ENCODE measurements around the gene SLC22A13.

The SLC22A13 gene

DNA sequence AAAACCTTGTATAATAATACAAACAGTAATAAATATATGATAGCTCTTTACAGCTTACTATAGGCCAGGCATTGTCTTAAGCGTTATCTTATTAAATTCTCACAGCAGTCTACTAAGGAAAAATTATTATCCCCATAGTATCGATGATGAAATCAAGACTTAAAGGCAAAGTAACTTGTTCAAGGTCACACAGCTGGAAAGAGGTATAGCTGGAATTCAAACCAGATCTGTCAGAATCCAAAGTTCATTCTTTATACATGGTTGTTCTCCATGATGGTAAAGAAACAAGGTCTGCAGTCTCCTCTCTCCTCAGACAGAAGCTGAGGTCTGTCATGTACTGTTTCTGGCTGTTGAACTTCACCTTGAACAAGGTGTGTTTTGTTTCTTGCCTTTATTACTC, 15.4 kb upstream of the SLC22A13 start:
- H3K27me3 Mint-ChIP-seq = no peaks in the 10 kb centered on the region
- H3K27ac Mint-ChIP-seq = no peak overlapping the region
- H3K36me3 Mint-ChIP-seq (ENCODE audit: low read depth) = peaks cover 77% of the 10 kb centered on the region
- no peaks in the 10 kb centered on the region for H3K9me3 Mint-ChIP-seq
- peaks cover 22% of the 10 kb centered on the region for H3K4me1 Mint-ChIP-seq
- ATAC-seq (no peak), DNase-seq (no peak)
- H3K4me3 Mint-ChIP-seq = no peak overlapping the region

- ATAC-seq (no peak), DNase-seq (no peak)
- no peaks in the 10 kb centered on the region for H3K27me3 Mint-ChIP-seq
- no peak overlapping the region for H3K4me3 Mint-ChIP-seq
- H3K27ac Mint-ChIP-seq = no peak overlapping the region
- H3K9me3 Mint-ChIP-seq = no peaks in the 10 kb centered on the region
- H3K4me1 Mint-ChIP-seq = peaks cover 29% of the 10 kb centered on the region
- peaks cover 76% of the 10 kb centered on the region for H3K36me3 Mint-ChIP-seq (ENCODE audit: low read depth)
Observed at GRCh38 chr3:38251197-38251596, 14.4 kb upstream of the SLC22A13 start.

- peaks cover 36% of the 10 kb centered on the region for H3K4me1 Mint-ChIP-seq
- no peaks in the 10 kb centered on the region for H3K27me3 Mint-ChIP-seq
- no peaks in the 10 kb centered on the region for H3K9me3 Mint-ChIP-seq
- DNase-seq (no peak), ATAC-seq (peak; percentile 59)
- no peak overlapping the region for H3K4me3 Mint-ChIP-seq
- H3K27ac Mint-ChIP-seq = no peak overlapping the region
- H3K36me3 Mint-ChIP-seq (ENCODE audit: low read depth) = peaks cover 55% of the 10 kb centered on the region
Observed at GRCh38 chr3:38253704-38254103, 11.9 kb upstream of the SLC22A13 start.

DNA sequence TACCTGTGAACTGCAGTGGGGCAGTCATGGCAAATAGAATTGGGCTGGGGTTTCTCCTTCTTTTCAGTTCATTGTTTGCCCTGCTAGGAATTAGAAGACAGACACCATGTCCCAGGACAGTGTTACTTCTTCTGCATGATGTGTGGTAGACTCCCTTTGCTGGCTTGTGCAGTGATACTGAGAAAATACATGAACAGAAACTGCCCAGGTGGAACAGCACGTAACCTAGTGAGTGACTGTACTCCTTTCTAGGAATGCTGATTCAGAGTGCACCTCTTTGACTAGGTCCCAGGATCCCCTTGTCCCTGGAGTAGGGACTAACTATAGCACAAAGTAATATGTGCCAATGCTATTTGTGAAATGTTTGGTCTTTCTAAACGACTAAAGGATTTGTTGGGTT, 10.7 kb upstream of the SLC22A13 start:
- no peak for ATAC-seq
- no peak overlapping the region for H3K4me3 Mint-ChIP-seq
- no peaks in the 10 kb centered on the region for H3K9me3 Mint-ChIP-seq
- H3K27ac Mint-ChIP-seq = no peak overlapping the region
- DNase-seq = no peak
- peaks cover 41% of the 10 kb centered on the region for H3K4me1 Mint-ChIP-seq
- no peaks in the 10 kb centered on the region for H3K27me3 Mint-ChIP-seq
- peaks cover 46% of the 10 kb centered on the region for H3K36me3 Mint-ChIP-seq (ENCODE audit: low read depth)

GRCh38 chr3:38255627-38256026, 10.0 kb upstream of the SLC22A13 start:
- no peak for ATAC-seq
- no peak overlapping the region for H3K27ac Mint-ChIP-seq
- H3K4me1 Mint-ChIP-seq = peaks cover 49% of the 10 kb centered on the region
- no peak overlapping the region for H3K4me3 Mint-ChIP-seq
- H3K36me3 Mint-ChIP-seq (ENCODE audit: low read depth) = peaks cover 46% of the 10 kb centered on the region
- H3K9me3 Mint-ChIP-seq = no peaks in the 10 kb centered on the region
- no peak for DNase-seq
- H3K27me3 Mint-ChIP-seq = no peaks in the 10 kb centered on the region

DNA sequence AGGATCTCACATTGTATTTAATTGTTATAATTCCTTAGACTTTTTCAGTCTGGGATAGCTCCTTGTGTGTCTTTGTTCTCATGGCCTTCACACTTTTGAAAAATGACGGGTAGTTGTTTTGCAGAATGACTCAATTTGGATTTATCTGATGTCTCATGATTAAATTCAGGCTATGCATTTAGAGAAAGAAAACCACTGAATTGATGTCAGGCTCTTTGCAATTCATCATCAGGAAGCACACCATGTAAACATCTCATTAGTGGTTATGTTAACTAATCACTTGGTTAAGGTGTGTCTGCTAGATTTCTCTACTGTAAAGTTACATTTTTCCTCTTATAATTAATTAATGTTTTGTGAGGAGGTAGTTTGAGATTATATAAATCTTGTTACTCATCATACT, 8.0 kb upstream of the SLC22A13 start:
- ATAC-seq (no peak), DNase-seq (no peak)
- Mint-ChIP-seq H3K27me3 (no peaks in the 10 kb centered on the region), H3K4me1 (peaks cover 49% of the 10 kb centered on the region), H3K9me3 (no peaks in the 10 kb centered on the region), H3K4me3 (no peak overlapping the region), H3K36me3 (ENCODE audit: low read depth) (peaks cover 33% of the 10 kb centered on the region), H3K27ac (no peak overlapping the region)

GRCh38 chr3:38260474-38260873, 5.1 kb upstream of the SLC22A13 start:
- Mint-ChIP-seq H3K27me3 (no peaks in the 10 kb centered on the region), H3K4me1 (peaks cover 37% of the 10 kb centered on the region), H3K36me3 (ENCODE audit: low read depth) (peaks cover 7% of the 10 kb centered on the region), H3K4me3 (no peak overlapping the region), H3K9me3 (no peaks in the 10 kb centered on the region), H3K27ac (peak overlapping the region; percentile 13)
- ATAC-seq (no peak), DNase-seq (no peak)

DNA sequence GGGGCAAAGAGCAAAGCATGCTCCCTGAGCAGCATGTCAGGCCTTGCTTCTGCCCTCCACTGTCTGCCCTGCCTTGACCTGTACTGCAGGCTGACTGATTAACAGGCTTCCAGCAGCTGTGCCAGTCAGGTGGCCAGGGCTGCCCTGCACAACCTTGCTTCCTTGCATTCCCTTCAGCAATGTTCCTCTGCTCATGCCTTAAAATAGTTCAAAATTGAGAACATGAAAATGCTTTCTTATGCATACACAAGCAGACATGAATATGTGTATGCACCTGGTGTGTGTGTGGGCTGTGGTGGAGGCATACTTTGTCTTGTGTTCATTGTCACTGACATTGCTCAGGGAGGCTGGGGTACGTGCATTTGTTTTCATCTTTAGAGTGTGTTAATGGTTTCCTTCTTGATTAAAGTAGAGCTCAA, 1.2 kb upstream of the SLC22A13 start:
- H3K9me3 Mint-ChIP-seq = no peaks in the 10 kb centered on the region
- peaks cover 5% of the 10 kb centered on the region for H3K36me3 Mint-ChIP-seq (ENCODE audit: low read depth)
- ATAC-seq (no peak), DNase-seq (no peak)
- H3K4me3 Mint-ChIP-seq = no peak overlapping the region
- H3K27ac Mint-ChIP-seq = no peak overlapping the region
- H3K4me1 Mint-ChIP-seq = peaks cover 35% of the 10 kb centered on the region
- H3K27me3 Mint-ChIP-seq = no peaks in the 10 kb centered on the region

DNA sequence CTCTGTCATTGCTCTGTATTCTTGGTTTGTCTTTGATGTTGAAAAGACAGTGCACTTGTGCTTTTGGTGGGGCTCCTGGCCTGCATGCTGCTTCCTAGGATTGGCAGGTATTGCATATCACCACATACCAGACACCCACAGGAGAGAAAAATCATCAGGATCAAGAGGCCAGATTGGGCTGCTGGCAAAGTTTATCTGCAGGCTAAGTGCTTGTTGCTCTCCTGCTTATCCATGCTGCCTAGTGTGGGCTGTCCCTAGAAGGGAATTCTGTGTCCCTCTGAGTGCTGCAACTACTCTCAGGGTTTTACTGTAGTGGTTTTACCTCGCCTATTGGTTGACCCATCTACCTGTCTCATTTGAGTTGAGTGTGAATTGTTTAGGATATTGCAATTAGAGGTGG, 833 bp upstream of the SLC22A13 start:
- Mint-ChIP-seq H3K4me3 (no peak overlapping the region), H3K9me3 (no peaks in the 10 kb centered on the region), H3K36me3 (ENCODE audit: low read depth) (peaks cover 5% of the 10 kb centered on the region), H3K27me3 (no peaks in the 10 kb centered on the region), H3K4me1 (peaks cover 31% of the 10 kb centered on the region), H3K27ac (no peak overlapping the region)
- no peak for DNase-seq
- ATAC-seq = no peak

- no peak overlapping the region for H3K4me3 Mint-ChIP-seq
- no peak for ATAC-seq
- DNase-seq = no peak
- no peak overlapping the region for H3K27ac Mint-ChIP-seq
- H3K27me3 Mint-ChIP-seq = no peaks in the 10 kb centered on the region
- peaks cover 23% of the 10 kb centered on the region for H3K4me1 Mint-ChIP-seq
- peaks cover 3% of the 10 kb centered on the region for H3K36me3 Mint-ChIP-seq (ENCODE audit: low read depth)
- no peaks in the 10 kb centered on the region for H3K9me3 Mint-ChIP-seq
Observed at GRCh38 chr3:38266810-38267209, 1.2 kb downstream of the SLC22A13 start.

DNA sequence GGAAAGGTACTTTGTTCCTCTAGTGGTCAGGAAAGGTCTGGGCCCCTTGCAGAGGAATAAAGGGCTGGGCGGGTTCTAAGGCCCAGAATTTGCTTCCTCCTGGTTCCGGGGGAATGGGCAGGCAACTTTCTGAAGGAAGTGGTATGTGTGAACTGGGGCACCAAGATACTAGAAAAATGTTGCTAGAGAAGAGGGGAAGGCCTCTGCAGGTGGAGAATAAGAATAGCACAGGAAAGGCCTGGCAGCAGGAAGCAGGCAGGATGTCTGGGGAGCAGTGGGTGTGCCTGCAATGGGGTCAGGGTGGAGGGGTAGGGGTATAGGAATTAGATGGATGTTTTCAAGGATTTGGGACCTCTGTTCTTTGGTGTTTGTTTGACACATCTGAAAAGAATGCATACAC, 2.0 kb downstream of the SLC22A13 start:
- H3K27me3 Mint-ChIP-seq = no peaks in the 10 kb centered on the region
- H3K9me3 Mint-ChIP-seq = no peaks in the 10 kb centered on the region
- no peak for ATAC-seq
- no peak overlapping the region for H3K27ac Mint-ChIP-seq
- peaks cover 3% of the 10 kb centered on the region for H3K36me3 Mint-ChIP-seq (ENCODE audit: low read depth)
- H3K4me1 Mint-ChIP-seq = peaks cover 23% of the 10 kb centered on the region
- no peak for DNase-seq
- no peak overlapping the region for H3K4me3 Mint-ChIP-seq

GRCh38 chr3:38268087-38268486, 2.5 kb downstream of the SLC22A13 start:
- H3K27ac Mint-ChIP-seq = no peak overlapping the region
- peaks cover 3% of the 10 kb centered on the region for H3K36me3 Mint-ChIP-seq (ENCODE audit: low read depth)
- no peak overlapping the region for H3K4me3 Mint-ChIP-seq
- peaks cover 23% of the 10 kb centered on the region for H3K4me1 Mint-ChIP-seq
- no peaks in the 10 kb centered on the region for H3K27me3 Mint-ChIP-seq
- no peak for ATAC-seq
- H3K9me3 Mint-ChIP-seq = no peaks in the 10 kb centered on the region
- DNase-seq = no peak

DNA sequence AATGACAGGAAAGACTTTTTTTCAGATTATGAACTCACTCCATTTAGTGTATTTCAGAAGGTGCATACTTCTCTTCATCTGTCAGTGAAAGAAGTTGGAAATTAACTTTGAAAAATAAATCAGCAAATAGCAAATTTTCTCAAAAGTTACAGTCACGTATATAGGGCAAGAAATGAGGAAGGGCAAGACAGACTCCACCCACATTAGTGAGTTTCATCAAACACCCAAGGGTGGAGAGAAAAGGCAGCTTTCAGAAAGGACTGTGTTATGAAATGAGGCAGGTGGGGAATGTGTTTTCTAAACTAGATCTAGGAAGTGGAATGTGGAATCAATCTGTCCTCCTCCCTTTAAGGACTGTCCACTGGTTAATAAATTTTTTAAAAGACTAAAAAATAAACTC, 2.9 kb downstream of the SLC22A13 start:
- no peak for ATAC-seq
- Mint-ChIP-seq H3K27ac (peak overlapping the region; percentile 8), H3K4me3 (no peak overlapping the region), H3K27me3 (no peaks in the 10 kb centered on the region), H3K4me1 (peaks cover 20% of the 10 kb centered on the region), H3K9me3 (no peaks in the 10 kb centered on the region), H3K36me3 (ENCODE audit: low read depth) (peaks cover 3% of the 10 kb centered on the region)
- no peak for DNase-seq

GRCh38 chr3:38270606-38271005, 5.0 kb downstream of the SLC22A13 start:
- ATAC-seq = no peak
- H3K27me3 Mint-ChIP-seq = no peaks in the 10 kb centered on the region
- DNase-seq = no peak
- no peak overlapping the region for H3K4me3 Mint-ChIP-seq
- no peak overlapping the region for H3K27ac Mint-ChIP-seq
- H3K36me3 Mint-ChIP-seq (ENCODE audit: low read depth) = peaks cover 3% of the 10 kb centered on the region
- no peaks in the 10 kb centered on the region for H3K9me3 Mint-ChIP-seq
- peaks cover 14% of the 10 kb centered on the region for H3K4me1 Mint-ChIP-seq

GRCh38 chr3:38271553-38271952, 5.9 kb downstream of the SLC22A13 start:
- Mint-ChIP-seq H3K4me3 (no peak overlapping the region), H3K27ac (no peak overlapping the region), H3K36me3 (ENCODE audit: low read depth) (peaks cover 3% of the 10 kb centered on the region), H3K9me3 (no peaks in the 10 kb centered on the region), H3K27me3 (no peaks in the 10 kb centered on the region), H3K4me1 (peaks cover 14% of the 10 kb centered on the region)
- no peak for ATAC-seq
- DNase-seq = no peak

DNA sequence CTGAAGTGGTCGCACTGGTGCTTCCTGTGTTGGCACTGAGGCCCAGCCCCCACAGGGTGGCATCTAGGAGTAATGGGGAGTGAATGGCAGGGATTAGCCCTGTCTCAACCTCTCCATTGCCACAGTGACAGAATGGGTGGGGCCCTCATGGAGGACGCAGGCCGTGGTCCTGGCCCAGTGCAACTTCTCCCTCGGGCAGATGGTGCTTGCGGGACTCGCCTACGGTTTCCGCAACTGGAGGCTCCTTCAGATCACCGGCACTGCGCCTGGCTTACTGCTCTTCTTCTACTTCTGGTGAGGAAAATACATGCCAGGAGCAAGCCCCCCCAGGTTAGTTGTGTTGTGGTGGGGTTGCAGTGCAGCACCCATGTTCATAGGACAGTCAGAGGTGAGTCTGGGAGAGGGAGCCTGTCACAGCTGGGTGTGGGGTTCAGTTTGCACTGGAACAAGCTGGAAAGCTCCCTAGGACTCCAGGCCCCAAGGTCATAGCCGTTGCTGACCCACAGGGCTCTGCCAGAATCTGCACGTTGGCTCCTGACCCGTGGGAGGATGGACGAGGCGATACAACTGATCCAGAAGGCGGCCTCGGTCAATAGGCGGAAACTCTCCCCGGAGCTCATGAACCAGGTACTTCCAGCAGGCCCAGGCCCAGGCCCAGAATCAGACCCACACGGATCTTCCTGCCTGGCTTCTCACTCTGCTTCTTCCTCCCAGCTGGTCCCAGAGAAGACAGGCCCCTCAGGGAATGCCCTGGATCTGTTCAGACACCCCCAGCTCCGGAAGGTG, 9.4 kb downstream of the SLC22A13 start:
- H3K9me3 Mint-ChIP-seq = no peaks in the 10 kb centered on the region
- no peak overlapping the region for H3K27ac Mint-ChIP-seq
- ATAC-seq = no peak
- H3K27me3 Mint-ChIP-seq = no peaks in the 10 kb centered on the region
- DNase-seq = no peak
- no peaks in the 10 kb centered on the region for H3K4me1 Mint-ChIP-seq
- peaks cover 3% of the 10 kb centered on the region for H3K36me3 Mint-ChIP-seq (ENCODE audit: low read depth)
- H3K4me3 Mint-ChIP-seq = no peak overlapping the region
